T1000 (cell line): ENCODE results near the gene FIBP.

ENCODE experiments used
- DNase-seq: peaks from one replicate; lab custom pipeline; 2025; ENCODE audit warnings: mixed read lengths; lab: John Stamatoyannopoulos, UW

Gene FIBP

GRCh38 chr11:65870706-65871681 is 17.3 kb downstream of the FIBP start:
- DNase-seq: peak; percentile 29

- no peak for DNase-seq
Observed at GRCh38 chr11:65870307-65870658, 18.0 kb downstream of the FIBP start.

GRCh38 chr11:65869643-65870306 is 18.5 kb downstream of the FIBP start:
- DNase-seq: no peak

GRCh38 chr11:65868907-65869306 is 19.4 kb downstream of the FIBP start:
- no peak for DNase-seq

GRCh38 chr11:65868076-65868667 is 20.1 kb downstream of the FIBP start:
- DNase-seq: no peak

GRCh38 chr11:65867284-65868071 is 20.8 kb downstream of the FIBP start:
- no peak for DNase-seq

- DNase-seq: no peak
Observed at GRCh38 chr11:65866509-65867283, 21.6 kb downstream of the FIBP start.

- DNase-seq: no peak
Observed at GRCh38 chr11:65865550-65866172, 22.6 kb downstream of the FIBP start.

GRCh38 chr11:65864706-65865471 is 23.4 kb downstream of the FIBP start:
- no peak for DNase-seq

- no peak for DNase-seq
Observed at GRCh38 chr11:65863889-65864705, 24.2 kb downstream of the FIBP start.

GRCh38 chr11:65862941-65863888 is 25.1 kb downstream of the FIBP start:
- no peak for DNase-seq

- no peak for DNase-seq
Observed at GRCh38 chr11:65862191-65862735, 26.0 kb downstream of the FIBP start.

GRCh38 chr11:65861533-65862183 is 26.6 kb downstream of the FIBP start:
- no peak for DNase-seq

- DNase-seq: no peak
Observed at GRCh38 chr11:65861165-65861505, 27.1 kb downstream of the FIBP start.

GRCh38 chr11:65860278-65861164 is 27.8 kb downstream of the FIBP start, which contains the start of gene MUS81:
Gene MUS81, plus strand, starts transcription at chr11:65860433. Its CDS starts 321 bp downstream, at chr11:65860754.
- peak; percentile 88 for DNase-seq

- no peak for DNase-seq
Observed at GRCh38 chr11:65859812-65860277, 28.4 kb downstream of the FIBP start.
